OCI-LY3 (cell line): ENCODE data around the gene DNAH1.

ENCODE experiments used
- H2AFZ ChIP-seq: fragments of 200-600, 300-600 bp; shearing (Covaris generic); 2 replicates; pipeline ENCODE4 v1.6.0; 2014; ENCODE audit warnings: antibody characterized with exemption, low read depth, low read length
- H3K27ac ChIP-seq: fragments of 200-600, 300-600 bp; sonication (generic); 2 replicates; pipeline ENCODE4 v1.5.1; 2014; ENCODE audit warnings: mild to moderate bottlenecking, low read length, moderate library complexity, mixed read lengths
- H3K27me3 ChIP-seq: fragments of 200-600, 300-600 bp; sonication (generic); 2 replicates; pipeline ENCODE4 v1.6.1; 2014; ENCODE audit warnings: low read depth, low read length, mixed read lengths
- H3K36me3 ChIP-seq: fragments of 200-600, 300-600 bp; sonication (generic); replicated peaks from 2 replicates; pipeline ENCODE3; 2014; ENCODE audit warnings: low read depth, low read length, mixed read lengths
- H3K4me1 ChIP-seq: fragments of 300-600, 200-600 bp; sonication (generic); 2 replicates; pipeline ENCODE4 v1.6.1; 2014; ENCODE audit warnings: low read length, mixed read lengths
- H3K4me2 ChIP-seq: fragments of 200-600, 300-600 bp; sonication (generic); 2 replicates; pipeline ENCODE4 v1.6.1; 2014; ENCODE audit warnings: low read length, mixed read lengths
- H3K4me3 ChIP-seq: fragments of 300-600, 200-600 bp; sonication (generic); 2 replicates; pipeline ENCODE4 v1.5.1; 2014; ENCODE audit warnings: antibody characterized with exemption, mild to moderate bottlenecking, low read length, moderate library complexity
- H3K79me2 ChIP-seq: fragments of 300-600, 200-600 bp; shearing (Covaris generic); 2 replicates; pipeline ENCODE4 v1.6.1; 2014; ENCODE audit warnings: mild to moderate bottlenecking, low read length, mixed read lengths
- H3K9ac ChIP-seq: fragments of 300-600, 200-600 bp; shearing (Covaris generic); 2 replicates; pipeline ENCODE4 v1.6.0; 2014; ENCODE audit warnings: mild to moderate bottlenecking, low read length, moderate library complexity
- H3K9me3 ChIP-seq: fragments of 200-600, 300-600 bp; shearing (Covaris generic); 2 replicates; pipeline ENCODE4 v1.6.1; 2014; ENCODE audit warnings: low read length, mixed read lengths; ENCODE audit not compliant: insufficient read depth
- H4K20me1 ChIP-seq: fragments of 200-600, 300-600 bp; sonication (generic); 2 replicates; pipeline ENCODE4 v1.6.1; 2016; ENCODE audit warnings: low read length, mixed read lengths; ENCODE audit not compliant: insufficient read depth
- CTCF ChIP-seq: fragments of 200-600, 300-600 bp; sonication (generic); IDR thresholded peaks from 2 replicates; pipeline ENCODE4 v1.5.1; 2014; ENCODE audit warnings: antibody characterized with exemption, low read length, low read depth
- EZH2phosphoT487 ChIP-seq: fragments of 200-600 bp; shearing (Covaris generic); IDR thresholded peaks from 2 replicates; pipeline ENCODE4 v1.6.1; 2018; ENCODE audit warnings: antibody characterized with exemption, mixed run types, low read depth

The DNAH1 gene

DNA sequence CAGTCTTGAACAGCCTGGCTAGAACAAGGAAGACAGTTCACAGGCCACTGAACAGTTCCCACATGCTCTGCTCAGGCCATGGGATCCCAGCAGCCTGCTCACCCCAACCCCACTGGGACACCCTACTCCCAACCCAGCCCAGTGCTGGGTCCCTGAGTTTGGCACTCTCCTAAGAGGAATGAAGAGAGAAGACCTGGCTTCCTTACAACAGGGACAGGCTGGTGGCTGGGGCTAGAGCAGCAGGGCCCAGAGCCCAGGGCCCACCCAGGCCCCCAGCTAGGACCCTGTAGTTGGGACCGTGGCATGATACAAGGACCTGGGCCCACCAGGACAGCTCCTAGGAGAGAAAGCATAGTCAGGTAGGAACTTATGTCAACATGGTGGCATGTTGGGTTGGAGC lies 85.4 kb downstream of the DNAH1 start:
- Histone ChIP-seq H3K4me1 (no peaks in the 10 kb centered on the region), H3K4me3 (no peak overlapping the region), H3K36me3 (peaks cover 59% of the 10 kb centered on the region), H4K20me1 (no peaks in the 10 kb centered on the region), H3K9me3 (no peaks in the 10 kb centered on the region), H2AFZ (no peak overlapping the region), H3K27me3 (no peaks in the 10 kb centered on the region), H3K79me2 (no peaks in the 10 kb centered on the region), H3K27ac (no peak overlapping the region), H3K4me2 (no peak overlapping the region), H3K9ac (no peak overlapping the region)
- TF ChIP-seq CTCF (no peak), EZH2phosphoT487 (no peak)

GRCh38 chr3:52402101-52402521 lies 86.0 kb downstream of the DNAH1 start:
- Histone ChIP-seq H3K9me3 (no peaks in the 10 kb centered on the region), H3K4me1 (no peaks in the 10 kb centered on the region), H3K79me2 (no peaks in the 10 kb centered on the region), H3K27me3 (no peaks in the 10 kb centered on the region), H3K4me3 (no peak overlapping the region), H3K4me2 (no peak overlapping the region), H3K9ac (no peak overlapping the region), H4K20me1 (no peaks in the 10 kb centered on the region), H3K27ac (no peak overlapping the region), H3K36me3 (peaks cover 65% of the 10 kb centered on the region), H2AFZ (no peak overlapping the region)
- TF ChIP-seq EZH2phosphoT487 (no peak), CTCF (no peak)

DNA sequence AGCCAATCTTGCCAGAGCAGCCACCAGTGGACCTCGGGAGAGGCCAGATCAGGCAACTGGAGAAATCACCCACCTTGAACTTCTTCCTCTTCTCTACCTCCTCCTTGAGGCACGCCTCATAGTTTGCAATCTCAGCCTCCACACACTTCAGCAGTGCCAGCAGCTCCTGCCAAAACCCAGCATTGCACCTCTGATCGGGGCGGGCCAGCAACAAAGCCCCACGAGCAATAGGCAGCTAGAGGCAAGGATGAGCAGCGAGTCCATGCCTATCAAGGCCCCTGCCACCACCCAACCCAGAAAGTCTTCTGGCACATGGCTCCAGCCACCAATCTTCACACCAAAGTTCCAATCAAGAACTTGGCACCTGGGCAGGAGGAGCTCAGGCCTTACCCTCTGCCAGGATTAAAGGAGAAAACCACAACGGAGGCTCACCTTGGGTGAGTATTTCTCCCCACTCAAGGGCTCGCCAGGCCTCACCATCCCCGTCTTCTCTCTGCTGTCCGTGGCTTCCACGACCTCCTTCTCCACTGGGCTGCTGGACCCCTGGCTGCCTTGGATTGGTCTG lies 86.7 kb downstream of the DNAH1 start:
- no peaks in the 10 kb centered on the region for H4K20me1 ChIP-seq
- no peak overlapping the region for H3K27ac ChIP-seq
- H3K79me2 ChIP-seq = peaks cover 1% of the 10 kb centered on the region; the same call in 1 of the 2 replicates
- no peak overlapping the region for H3K9ac ChIP-seq
- no peak overlapping the region for H2AFZ ChIP-seq
- H3K36me3 ChIP-seq = peaks cover 72% of the 10 kb centered on the region
- H3K4me2 ChIP-seq = no peak overlapping the region
- no peak overlapping the region for H3K4me3 ChIP-seq
- H3K27me3 ChIP-seq = no peaks in the 10 kb centered on the region
- no peaks in the 10 kb centered on the region for H3K4me1 ChIP-seq
- no peaks in the 10 kb centered on the region for H3K9me3 ChIP-seq
- TF ChIP-seq CTCF (no peak), EZH2phosphoT487 (no peak)

GRCh38 chr3:52403271-52403841 lies 87.2 kb downstream of the DNAH1 start:
- no peaks in the 10 kb centered on the region for H3K4me1 ChIP-seq
- H3K27ac ChIP-seq = no peak overlapping the region
- no peaks in the 10 kb centered on the region for H3K9me3 ChIP-seq
- no peak overlapping the region for H3K9ac ChIP-seq
- H4K20me1 ChIP-seq = no peaks in the 10 kb centered on the region
- H3K79me2 ChIP-seq = peaks cover 7% of the 10 kb centered on the region
- H3K4me2 ChIP-seq = no peak overlapping the region
- no peaks in the 10 kb centered on the region for H3K27me3 ChIP-seq
- no peak overlapping the region for H2AFZ ChIP-seq
- H3K36me3 ChIP-seq = peaks cover 75% of the 10 kb centered on the region
- no peak overlapping the region for H3K4me3 ChIP-seq
- no peak for TF ChIP-seq EZH2phosphoT487
- TF ChIP-seq CTCF = no peak
